IMR-90 (cell line): ENCODE measurements around the gene PGC. TPM values are rescaled to one million over a fixed set of nuclear protein-coding genes. Genes with fewer than 3 reads are reported as not detected.

Source experiments
- ATAC-seq: fragments of 200-7000 bp; cut with Tn5 transposase; 2 replicates; pipeline ENCODE4 v1.9.1; 2020; ENCODE audit warnings: low read depth, mild to moderate bottlenecking, moderate library complexity
- BruUV-seq: library from RNA; stranded (reverse); fragments of 400-500 nt; replicated peaks from 2 replicates; lab custom pipeline; 2021; lab: Mats Ljungman, UMichigan
- CTCF ChIA-PET: fragments of 300-600 bp; formaldehyde crosslinking; extraction: SDS; loops from one replicate; lab custom pipeline; 2021; ENCODE audit warnings: antibody characterized with exemption; lab: Yijun Ruan, JAX
- POLR2A ChIA-PET: fragments of 300-600 bp; sonication (Branson Sonifier 250); formaldehyde crosslinking; loops from one replicate; lab custom pipeline; 2022; ENCODE audit warnings: antibody characterized with exemption; ENCODE audit not compliant: unreplicated experiment; lab: Charles Lee
- DNase-seq: peaks from one replicate; pipeline ENCODE4 v3.0.0; 2013
- H2AFZ ChIP-seq: replicated peaks from 2 replicates; pipeline ENCODE3; 2013; ENCODE audit warnings: low read length, mild to moderate bottlenecking; ENCODE audit not compliant: poor library complexity
- H2AK5ac ChIP-seq: 2 replicates; pipeline ENCODE4 v1.6.1; 2013; ENCODE audit warnings: low read depth, low read length, inconsistent platforms
- H2AK9ac ChIP-seq: replicated peaks from 2 replicates; pipeline ENCODE3; 2013; ENCODE audit warnings: mild to moderate bottlenecking, low read depth, low read length, moderate library complexity; ENCODE audit not compliant: poor library complexity
- H2BK120ac ChIP-seq: 2 replicates; pipeline ENCODE4 v1.6.1; 2013; ENCODE audit warnings: low read depth, low read length, inconsistent platforms
- H2BK15ac ChIP-seq: 3 replicates; pipeline ENCODE4 v1.6.1; 2013; ENCODE audit warnings: low read depth, low read length, inconsistent platforms
- H2BK20ac ChIP-seq: 2 replicates; pipeline ENCODE4 v1.6.1; 2013; ENCODE audit warnings: low read depth, mild to moderate bottlenecking, inconsistent platforms, low read length, moderate library complexity
- H2BK5ac ChIP-seq: 2 replicates; pipeline ENCODE4 v1.6.1; 2013; ENCODE audit warnings: mild to moderate bottlenecking, low read depth, low read length, inconsistent platforms; ENCODE audit not compliant: poor library complexity, severe bottlenecking
- H3K14ac ChIP-seq: replicated peaks from 2 replicates; pipeline ENCODE4 v1.6.1; 2013; ENCODE audit warnings: low read depth, low read length, inconsistent platforms
- H3K18ac ChIP-seq: 2 replicates; pipeline ENCODE4 v1.6.1; 2013; ENCODE audit warnings: low read depth, low read length, control low read depth
- H3K23ac ChIP-seq: 2 replicates; pipeline ENCODE4 v1.6.1; 2013; ENCODE audit warnings: low read depth, low read length, inconsistent platforms
- H3K27ac ChIP-seq: 2 replicates; pipeline ENCODE4 v1.5.1; 2013; ENCODE audit warnings: mild to moderate bottlenecking, control low read depth, low read length; ENCODE audit not compliant: insufficient read depth
- H3K27me3 ChIP-seq: 2 replicates; pipeline ENCODE4 v1.6.1; 2013; ENCODE audit warnings: low read length; ENCODE audit not compliant: control insufficient read depth, insufficient read depth
- H3K36me3 ChIP-seq: 2 replicates; pipeline ENCODE4 v1.6.1; 2013; ENCODE audit warnings: low read length, mixed read lengths; ENCODE audit not compliant: control insufficient read depth, insufficient read depth
- H3K4ac ChIP-seq: 2 replicates; pipeline ENCODE4 v1.6.1; 2013; ENCODE audit warnings: low read depth, low read length, inconsistent platforms
- H3K4me1 ChIP-seq: 2 replicates; pipeline ENCODE4 v1.6.1; 2013; ENCODE audit warnings: low read length, mixed read lengths; ENCODE audit not compliant: control insufficient read depth, insufficient read depth
- H3K4me2 ChIP-seq: 2 replicates; pipeline ENCODE4 v1.6.1; 2013; ENCODE audit warnings: low read depth, mild to moderate bottlenecking, control low read depth, low read length, moderate library complexity
- H3K4me3 ChIP-seq: 2 replicates; pipeline ENCODE4 v1.5.1; 2013; ENCODE audit warnings: low read depth, mild to moderate bottlenecking, control low read depth, low read length, moderate library complexity; ENCODE audit not compliant: insufficient read depth
- H3K56ac ChIP-seq: 2 replicates; pipeline ENCODE4 v1.6.1; 2013; ENCODE audit warnings: low read length, inconsistent platforms; ENCODE audit not compliant: insufficient read depth; ENCODE audit errors: extremely low read depth
- H3K79me1 ChIP-seq, 2 experiments: 2 replicates each; pipeline ENCODE4 v1.6.1; 2013; ENCODE audit warnings: low read length in 2 of 2, inconsistent platforms in 1 of 2, low read depth in 1 of 2
- H3K9ac ChIP-seq: 2 replicates; pipeline ENCODE4 v1.6.1; 2013; ENCODE audit warnings: low read depth, low read length, control low read depth
- H3K9me1 ChIP-seq: 2 replicates; pipeline ENCODE4 v1.6.1; 2013; ENCODE audit warnings: low read length, inconsistent platforms; ENCODE audit not compliant: insufficient read depth
- H3K9me3 ChIP-seq: 2 replicates; pipeline ENCODE4 v1.6.1; 2013; ENCODE audit warnings: low read length; ENCODE audit not compliant: control insufficient read depth, insufficient read depth
- H4K20me1 ChIP-seq: 2 replicates; pipeline ENCODE4 v1.6.1; 2013; ENCODE audit warnings: low read length, inconsistent platforms; ENCODE audit not compliant: insufficient read depth
- H4K5ac ChIP-seq: 2 replicates; pipeline ENCODE4 v1.6.1; 2013; ENCODE audit warnings: mild to moderate bottlenecking, low read depth, low read length, control low read depth
- H4K8ac ChIP-seq, 2 experiments: 2 replicates each; pipeline ENCODE4 v1.6.1; 2013; ENCODE audit warnings: low read depth in 2 of 2, low read length in 2 of 2, control low read depth in 1 of 2, inconsistent platforms in 1 of 2
- H4K91ac ChIP-seq: 2 replicates; pipeline ENCODE4 v1.6.1; 2013; ENCODE audit warnings: low read depth, low read length, inconsistent platforms; ENCODE audit not compliant: insufficient read depth
- CHD1 ChIP-seq: IDR thresholded peaks from 2 replicates; pipeline ENCODE4 v1.6.1; 2012; ENCODE audit warnings: low read depth, low read length, improper control_type of control experiment
- FOS ChIP-seq: fragments of 150-350 bp; IDR thresholded peaks from 2 replicates; pipeline ENCODE4 v1.6.1; 2016; ENCODE audit warnings: low read depth, low read length
- MAZ ChIP-seq: IDR thresholded peaks from 2 replicates; pipeline ENCODE4 v1.6.1; 2012; ENCODE audit warnings: low read depth, mild to moderate bottlenecking, low read length, improper control_type of control experiment, moderate library complexity, borderline replicate concordance
- POLR2A ChIP-seq: IDR thresholded peaks from 2 replicates; pipeline ENCODE4 v1.6.1; 2012; ENCODE audit warnings: mild to moderate bottlenecking, low read depth, low read length
- WGBS, 2 experiments: methylation state at CpG; one replicate each; pipeline versions ENCODE4 v1.1.5 to v1.1.7; 2013; ENCODE audit warnings: missing lambda C conversion rate in 2 of 2; ENCODE audit not compliant: insufficient read length in 1 of 2; ENCODE audit errors: extremely low coverage in 2 of 2; 5-methylcytosine and 5-hydroxymethylcytosine counted together
- dilution Hi-C: fragments of 300-500 bp; cut with HindIII; formaldehyde crosslinking; loops from one replicate; pipeline ENCODE4 v1.14.3; 2018; ENCODE audit warnings: low sequenced_read_pairs; ENCODE audit not compliant: unreplicated experiment
- in situ Hi-C: fragments of 300-500 bp; cut with MboI; formaldehyde crosslinking; loops from 3 replicates; pipeline ENCODE4 v1.14.3; 2019; ENCODE audit warnings: low sequenced_read_pairs, inconsistent platforms, mixed read lengths
- intact Hi-C: fragments of 100-400 bp; cut with micrococcal nuclease; formaldehyde crosslinking; loops from 2 replicates; pipeline ENCODE4 v1.10.0; 2022
- polyA plus RNA-seq, 3 experiments: library from polyadenylated mRNA; depleted of rRNA; stranded (reverse); fragments of >200 nt; gene quantifications; 2 replicates each; pipeline ENCODE4 v1.2.3, GENCODE V29; 2012; ENCODE audit warnings: low replicate concordance in 1 of 3
- total RNA-seq: library from RNA; depleted of rRNA; stranded (reverse); fragments of >200 nt; gene quantifications from 2 replicates; pipeline ENCODE4 v1.2.3, GENCODE V29; 2012
- TF ChIP-seq, protein P1 (sequence below): conservative IDR thresholded peaks from 2 replicates; pipeline ENCODE4 v1.5.1; 2012; ENCODE audit warnings: mild to moderate bottlenecking, low read depth, low read length, improper control_type of control experiment
- TF ChIP-seq, protein P2 (sequence below): fragments of 150-350 bp; IDR thresholded peaks from 2 replicates; pipeline ENCODE4 v1.6.1; 2016; ENCODE audit warnings: low read depth, mild to moderate bottlenecking, low read length, moderate library complexity, borderline replicate concordance

The PGC gene
- total and polyA plus RNA-seq, 2 of the 4 experiments (the other 2 are of a cell fraction): not detected

GRCh38 chr6:41697861-41698781, 49.1 kb downstream of the PGC start (continued):
- TF ChIP-seq FOS (peak; percentile 39), MAZ (0 out of 2 replicates have a peak, but pooled peaks have one; percentile 25), CHD1 (no peak)

DNA sequence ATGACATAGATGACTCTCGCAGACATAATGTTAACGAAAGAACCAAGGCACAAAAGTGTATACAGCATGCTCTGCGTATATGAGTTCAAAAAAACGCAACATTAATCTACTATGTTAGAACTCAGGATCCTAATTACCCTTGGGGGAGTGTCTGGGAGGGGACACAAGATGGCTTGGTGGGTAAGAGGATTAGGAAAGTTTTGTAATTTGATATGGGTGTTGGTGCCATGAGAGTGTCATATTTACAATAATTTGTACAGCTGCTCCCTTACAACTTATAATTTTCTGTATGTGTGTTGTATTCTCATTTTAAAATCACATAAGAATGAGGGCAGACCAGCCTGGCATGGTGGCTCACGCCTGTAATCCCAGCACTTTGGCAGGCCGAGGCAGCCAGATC, 50.4 kb downstream of the PGC start:
- Histone ChIP-seq H2BK20ac (no peak overlapping the region), H2BK15ac (no peak overlapping the region), H2BK5ac (no peak overlapping the region), H3K27ac (no peak overlapping the region), H4K91ac (no peak overlapping the region), H3K18ac (no peak overlapping the region), H3K4me2 (no peak overlapping the region), H3K14ac (no peak overlapping the region), H3K56ac (no peak overlapping the region), H2AK9ac (no peak overlapping the region), H3K9ac (no peak overlapping the region), H2AK5ac (no peak overlapping the region), H3K4me3 (no peak overlapping the region), H3K9me3 (no peaks in the 10 kb centered on the region), H3K4me1 (peaks cover 12% of the 10 kb centered on the region), H4K8ac (no peak overlapping the region; a peak in 1 of 4 replicates), H3K79me1 (no peaks in the 10 kb centered on the region), H4K5ac (no peak overlapping the region), H2AFZ (no peak overlapping the region), H4K20me1 (no peaks in the 10 kb centered on the region; the same call in 1 of the 2 replicates), H3K36me3 (no peaks in the 10 kb centered on the region), H3K9me1 (peaks cover 4% of the 10 kb centered on the region; the same call in 1 of the 2 replicates), H2BK120ac (no peak overlapping the region), H3K4ac (no peak overlapping the region), H3K27me3 (no peaks in the 10 kb centered on the region; the same call in 1 of the 2 replicates), H3K23ac (no peak overlapping the region)
- TF ChIP-seq, protein P1, sequence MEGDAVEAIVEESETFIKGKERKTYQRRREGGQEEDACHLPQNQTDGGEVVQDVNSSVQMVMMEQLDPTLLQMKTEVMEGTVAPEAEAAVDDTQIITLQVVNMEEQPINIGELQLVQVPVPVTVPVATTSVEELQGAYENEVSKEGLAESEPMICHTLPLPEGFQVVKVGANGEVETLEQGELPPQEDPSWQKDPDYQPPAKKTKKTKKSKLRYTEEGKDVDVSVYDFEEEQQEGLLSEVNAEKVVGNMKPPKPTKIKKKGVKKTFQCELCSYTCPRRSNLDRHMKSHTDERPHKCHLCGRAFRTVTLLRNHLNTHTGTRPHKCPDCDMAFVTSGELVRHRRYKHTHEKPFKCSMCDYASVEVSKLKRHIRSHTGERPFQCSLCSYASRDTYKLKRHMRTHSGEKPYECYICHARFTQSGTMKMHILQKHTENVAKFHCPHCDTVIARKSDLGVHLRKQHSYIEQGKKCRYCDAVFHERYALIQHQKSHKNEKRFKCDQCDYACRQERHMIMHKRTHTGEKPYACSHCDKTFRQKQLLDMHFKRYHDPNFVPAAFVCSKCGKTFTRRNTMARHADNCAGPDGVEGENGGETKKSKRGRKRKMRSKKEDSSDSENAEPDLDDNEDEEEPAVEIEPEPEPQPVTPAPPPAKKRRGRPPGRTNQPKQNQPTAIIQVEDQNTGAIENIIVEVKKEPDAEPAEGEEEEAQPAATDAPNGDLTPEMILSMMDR: no peak
- no peak for TF ChIP-seq POLR2A
- TF ChIP-seq, protein P2, sequence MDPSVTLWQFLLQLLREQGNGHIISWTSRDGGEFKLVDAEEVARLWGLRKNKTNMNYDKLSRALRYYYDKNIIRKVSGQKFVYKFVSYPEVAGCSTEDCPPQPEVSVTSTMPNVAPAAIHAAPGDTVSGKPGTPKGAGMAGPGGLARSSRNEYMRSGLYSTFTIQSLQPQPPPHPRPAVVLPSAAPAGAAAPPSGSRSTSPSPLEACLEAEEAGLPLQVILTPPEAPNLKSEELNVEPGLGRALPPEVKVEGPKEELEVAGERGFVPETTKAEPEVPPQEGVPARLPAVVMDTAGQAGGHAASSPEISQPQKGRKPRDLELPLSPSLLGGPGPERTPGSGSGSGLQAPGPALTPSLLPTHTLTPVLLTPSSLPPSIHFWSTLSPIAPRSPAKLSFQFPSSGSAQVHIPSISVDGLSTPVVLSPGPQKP: no peak
- TF ChIP-seq CHD1: no peak
- no CpG with 5 or more reads among the region's 6 CpGs for WGBS, 2 experiments
- intact Hi-C loops (loop anchor here (5.0 kb wide), 1 partner anchor 81 kb away; the partner anchor contains the start of gene FRS3), dilution Hi-C loops (no loop called here), in situ Hi-C loops (no loop called here)
- ChIA-PET CTCF (no interaction called here), POLR2A (no interaction called here)
- no peak for DNase-seq
- ATAC-seq: no peak
- BruUV-seq: no TSS peak
